H1 (cell line): ENCODE measurements around the gene SAG. TPM values are rescaled to one million over a fixed set of nuclear protein-coding genes. Genes with fewer than 3 reads are reported as not detected.
A peak's percentile ranks its signal among the peaks of the same experiment; 100 is the strongest.

Experiments used
- ASH2L ChIP-seq: fragments of 200-600, 300-600 bp; sonication (generic); IDR thresholded peaks from one replicate; pipeline ENCODE4 v1.7.1; 2017; ENCODE audit warnings: low read length
- BCL11A ChIP-seq, 2 experiments: IDR thresholded peaks; one replicate each; pipeline ENCODE4 v1.6.1; 2011; ENCODE audit warnings: low read depth in 2 of 2, low read length in 2 of 2, mild to moderate bottlenecking in 2 of 2
- BRCA1 ChIP-seq: IDR thresholded peaks from 2 replicates; pipeline ENCODE4 v1.6.1; 2012; ENCODE audit warnings: low read depth, low read length, improper control_type of control experiment
- CHD2 ChIP-seq: IDR thresholded peaks from 2 replicates; pipeline ENCODE4 v1.6.1; 2012; ENCODE audit warnings: low read length, improper control_type of control experiment
- CTCF ChIP-seq, 3 experiments: IDR thresholded peaks; 1 replicate in 2 of 3; 2 replicates in 1 of 3; pipeline versions ENCODE4 v1.5.1 to v1.6.1; 2011; ENCODE audit warnings: low read length in 3 of 3, mild to moderate bottlenecking in 3 of 3, inconsistent platforms in 2 of 3, low read depth in 1 of 3, moderate library complexity in 1 of 3; ENCODE audit not compliant: insufficient read depth in 1 of 3; ENCODE audit errors: control extremely low read depth in 1 of 3
- EGR1 ChIP-seq: IDR thresholded peaks from 2 replicates; pipeline ENCODE4 v1.6.1; 2011; ENCODE audit warnings: low read depth, low read length, borderline replicate concordance
- HDAC2 ChIP-seq, 2 experiments: fragments of 300-600 bp in 1 of 2; sonication (generic) in 1 of 2; IDR thresholded peaks; 2 replicates each; pipeline ENCODE4 v1.6.1; 2011 to 2012; ENCODE audit warnings: low read depth in 2 of 2, low read length in 2 of 2, mild to moderate bottlenecking in 2 of 2, moderate library complexity in 2 of 2, borderline replicate concordance in 1 of 2, inconsistent platforms in 1 of 2
- KDM1A ChIP-seq: fragments of 200-600, 300-600 bp; sonication (generic); IDR thresholded peaks from 2 replicates; pipeline ENCODE4 v1.7.1; 2016; ENCODE audit warnings: mild to moderate bottlenecking, low read length, borderline replicate concordance
- MAX ChIP-seq: IDR thresholded peaks from 2 replicates; pipeline ENCODE4 v1.6.1; 2012; ENCODE audit warnings: inconsistent platforms
- PHF8 ChIP-seq: fragments of 200-600 bp; sonication (generic); conservative IDR thresholded peaks from 2 replicates; pipeline ENCODE4 v1.7.1; 2012; ENCODE audit warnings: low read depth, mild to moderate bottlenecking, inconsistent platforms, low read length, moderate library complexity
- RAD21 ChIP-seq, 2 experiments: IDR thresholded peaks in 1 of 2; conservative IDR thresholded peaks in 1 of 2; 2 replicates each; pipeline ENCODE4 v1.6.1; 2011; ENCODE audit warnings: low read depth in 2 of 2, low read length in 2 of 2, improper control_type of control experiment in 1 of 2, inconsistent platforms in 1 of 2, mild to moderate bottlenecking in 1 of 2, moderate library complexity in 1 of 2
- RFX5 ChIP-seq: IDR thresholded peaks from 2 replicates; pipeline ENCODE4 v1.6.1; 2011; ENCODE audit warnings: low read depth, low read length, improper control_type of control experiment, borderline replicate concordance
- RXRA ChIP-seq: IDR thresholded peaks from 2 replicates; pipeline ENCODE4 v1.6.1; 2011; ENCODE audit warnings: low read depth, mild to moderate bottlenecking, low read length, moderate library complexity; ENCODE audit not compliant: insufficient read depth
- SIX5 ChIP-seq: IDR thresholded peaks from 2 replicates; pipeline ENCODE4 v1.6.1; 2011; ENCODE audit warnings: mild to moderate bottlenecking, low read depth, low read length
- SUZ12 ChIP-seq: fragments of 200-600 bp; sonication (generic); IDR thresholded peaks from 2 replicates; pipeline ENCODE4 v1.6.1; 2012; ENCODE audit warnings: mild to moderate bottlenecking, inconsistent platforms, low read length, moderate library complexity, mixed read lengths
- TAF1 ChIP-seq: IDR thresholded peaks from 2 replicates; pipeline ENCODE4 v1.6.1; 2011; ENCODE audit warnings: mild to moderate bottlenecking, low read depth, low read length
- TCF12 ChIP-seq: IDR thresholded peaks from 2 replicates; pipeline ENCODE4 v1.6.1; 2011; ENCODE audit warnings: low read depth, mild to moderate bottlenecking, low read length
- TEAD4 ChIP-seq: IDR thresholded peaks from 2 replicates; pipeline ENCODE4 v1.6.1; 2012; ENCODE audit warnings: low read depth, low read length, inconsistent platforms, mixed read lengths
- USF2 ChIP-seq: IDR thresholded peaks from 2 replicates; pipeline ENCODE4 v1.6.1; 2011; ENCODE audit warnings: low read length, improper control_type of control experiment
- YY1 ChIP-seq: IDR thresholded peaks from 2 replicates; pipeline ENCODE4 v1.6.1; 2011; ENCODE audit warnings: low read depth, mild to moderate bottlenecking, low read length
- polyA plus RNA-seq, 7 experiments: library from polyadenylated mRNA; depleted of rRNA in 3 of 7; stranded (reverse) in 5 of 7; unstranded in 2 of 7; fragments of >200 nt in 5 of 7; fragments of 200-250 nt in 2 of 7; gene quantifications; 1 replicate in 5 of 7; 2 replicates in 1 of 7; 4 replicates in 1 of 7; pipeline versions ENCODE4 v1.2.1 to v1.2.3, GENCODE V29; 2011 to 2013; ENCODE audit warnings: missing spikeins in 2 of 7, mixed read lengths in 2 of 7
- total RNA-seq: library from RNA; stranded (reverse); fragmentation: NEBNext Ultra II Directional; extraction: Animal tissue kit (Norgen Biotek cat#: 25700); gene quantifications from 2 replicates; pipeline ENCODE4 v1.2.1, GENCODE V29; 2021

Gene SAG
- total and polyA plus RNA-seq, 2 of the 8 experiments (the other 6 are each of a cell fraction or from before 2014, with no cell fraction given): not detected

- TF ChIP-seq SUZ12: no peak
- TF ChIP-seq BRCA1: no peak
- no peak for TF ChIP-seq ASH2L
- TF ChIP-seq RFX5: no peak
- no peak for TF ChIP-seq RAD21 (IDR thresholded peaks at IDR 0.05 in 1 of 2, conservative IDR thresholded peaks at IDR 0.05 in 1 of 2; ENCODE audit: low read depth in 2 of 2, low read length in 2 of 2)
- TF ChIP-seq MAX: peak; percentile 63; the same call in 1 of the 2 replicates
- TF ChIP-seq YY1: no peak
- peak; percentile 54 for TF ChIP-seq TEAD4
- TF ChIP-seq PHF8: no peak
- TF ChIP-seq USF2: no peak
- TF ChIP-seq KDM1A: peak; percentile 42; the same call in 1 of the 2 replicates
- no peak for TF ChIP-seq CTCF (IDR thresholded peaks at IDR 0.05; ENCODE audit: control extremely low read depth in 1 of 3, insufficient read depth in 1 of 3, low read depth in 1 of 3, low read length in 3 of 3)
- no peak for TF ChIP-seq RXRA
- TF ChIP-seq SIX5: no peak
- no peak for TF ChIP-seq EGR1
- TF ChIP-seq BCL11A (IDR thresholded peaks at IDR 0.05; ENCODE audit: low read depth in 2 of 2, low read length in 2 of 2): peak; percentile 7 to 34
- TF ChIP-seq CHD2: no peak
- TF ChIP-seq HDAC2 (IDR thresholded peaks at IDR 0.05; ENCODE audit: borderline replicate concordance in 1 of 2, low read depth in 2 of 2, low read length in 2 of 2): peak in 1 of 2 experiments; percentile 96; a peak in 2 of 4 replicates
- TF ChIP-seq TAF1: no peak; the same call in 1 of the 2 replicates
- 0 out of 2 replicates have a peak, but pooled peaks have one; percentile 69 for TF ChIP-seq TCF12
These were observed 22.0 kb downstream of the SAG start (continued) for GRCh38 chr2:233329489-233330135.
